ENCODE results near the gene KRTAP10-3. TPM values are rescaled to one million over a fixed set of nuclear protein-coding genes. Genes with fewer than 3 reads are reported as not detected.

Gene KRTAP10-3
- total and polyA plus RNA-seq, 11 donors, result not detected

GRCh38 chr21:44568667-44569556 is 10.3 kb upstream of the KRTAP10-3 start:
- H3K27me3 ChIP-seq, result peaks cover 0 to 10% (median 0%) of the 10 kb centered on the region in 9 donors
- no peak overlapping the region for H3K27ac ChIP-seq
- no peak for TF ChIP-seq POLR2A (IDR thresholded peaks at IDR 0.05)
- TF ChIP-seq CTCF (IDR thresholded peaks at IDR 0.05), result no peak
- 73 to 85% (median 80%) methylated on average over 21 to 27 of the region's 27 CpGs for WGBS, 4 donors
- peaks cover 0 to 16% (median 3%) of the 10 kb centered on the region in 12 donors for H3K9me3 ChIP-seq
- ATAC-seq (peak in 1 of 4 donors; percentile 38), DNase-seq (no peak)
- H3K36me3 ChIP-seq, result no peaks in the 10 kb centered on the region
- intact Hi-C loops (cut with DNase I), result no loop called here
- peaks cover 0 to 23% (median 0%) of the 10 kb centered on the region in 12 donors for H3K4me1 ChIP-seq
- no peak overlapping the region for H3K4me3 ChIP-seq

- TF ChIP-seq CTCF (IDR thresholded peaks at IDR 0.05), result no peak
- TF ChIP-seq POLR2A (IDR thresholded peaks at IDR 0.05), result no peak
- Histone ChIP-seq H3K4me1 (peaks cover 0 to 23% (median 0%) of the 10 kb centered on the region in 12 donors), H3K27ac (no peak overlapping the region), H3K4me3 (no peak overlapping the region), H3K36me3 (no peaks in the 10 kb centered on the region), H3K9me3 (peaks cover 0 to 16% (median 4%) of the 10 kb centered on the region in 12 donors), H3K27me3 (peaks cover 0 to 10% (median 0%) of the 10 kb centered on the region in 9 donors)
- 61 to 82% (median 71%) methylated on average over 5 to 12 of the region's 12 CpGs for WGBS, 4 donors
- ATAC-seq, result peak in 1 of 4 donors; percentile 12
- intact Hi-C loops (cut with DNase I), result no loop called here
- no peak for DNase-seq
These were observed 9.7 kb upstream of the KRTAP10-3 start for GRCh38 chr21:44568261-44568660.

GRCh38 chr21:44567481-44568171 is 9.0 kb upstream of the KRTAP10-3 start:
- intact Hi-C loops (cut with DNase I), result no loop called here
- Histone ChIP-seq H3K27me3 (peaks cover 0 to 10% (median 0%) of the 10 kb centered on the region in 9 donors), H3K4me3 (no peak overlapping the region), H3K36me3 (no peaks in the 10 kb centered on the region), H3K4me1 (peaks cover 0 to 23% (median 0%) of the 10 kb centered on the region in 12 donors), H3K9me3 (peaks cover 0 to 21% (median 6%) of the 10 kb centered on the region in 12 donors), H3K27ac (no peak overlapping the region)
- no peak for DNase-seq
- peak in 1 of 4 donors; percentile 21 for ATAC-seq
- TF ChIP-seq CTCF (IDR thresholded peaks at IDR 0.05) (no peak), POLR2A (IDR thresholded peaks at IDR 0.05) (no peak)
- WGBS, 4 donors, result 90 to 92% (median 91%) methylated on average over 17 to 18 of the region's 18 CpGs

GRCh38 chr21:44566403-44566802 is 7.8 kb upstream of the KRTAP10-3 start:
- peaks cover 0 to 24% (median 5%) of the 10 kb centered on the region in 12 donors for H3K9me3 ChIP-seq
- WGBS, 4 donors, result 73 to 88% (median 76%) methylated on average over 1 of the region's 1 CpG
- peaks cover 0 to 23% (median 0%) of the 10 kb centered on the region in 12 donors for H3K4me1 ChIP-seq
- TF ChIP-seq POLR2A (IDR thresholded peaks at IDR 0.05), result no peak
- no peak for TF ChIP-seq CTCF (IDR thresholded peaks at IDR 0.05)
- H3K27me3 ChIP-seq, result peaks cover 0 to 6% (median 0%) of the 10 kb centered on the region in 9 donors
- H3K36me3 ChIP-seq, result no peaks in the 10 kb centered on the region
- H3K27ac ChIP-seq, result no peak overlapping the region
- intact Hi-C loops (cut with DNase I), result no loop called here
- no peak overlapping the region for H3K4me3 ChIP-seq
- no peak for DNase-seq
- no peak for ATAC-seq

Data from heart left ventricle (tissue), 16 donors.